ENCODE data around the gene SMAD6. TPM values are rescaled to one million over a fixed set of nuclear protein-coding genes. Genes with fewer than 3 reads are reported as not detected.

SMAD6 gene
- total and polyA plus RNA-seq, 2 donors: 1.0 to 2.8 TPM

GRCh38 chr15:66703540-66703941 is 1.5 kb downstream of the SMAD6 start:
- H3K9me3 ChIP-seq (ENCODE audit: control insufficient read depth in 2 of 2, insufficient read depth in 1 of 2, low read length in 1 of 2): no peaks in the 10 kb centered on the region
- peak in 1 of 9 donors; percentile 34 for DNase-seq (ENCODE audit: low read depth in 6 of 9, low spot score in 9 of 9)
- peaks cover 28 to 62% of the 10 kb centered on the region in 2 donors for H3K27me3 ChIP-seq (ENCODE audit: control insufficient read depth in 2 of 2, insufficient read depth in 1 of 2, low read length in 1 of 2)
- peak overlapping the region in 1 of 2 donors; percentile 76 for H3K4me3 ChIP-seq (ENCODE audit: low read length in 2 of 2)
- H3K36me3 ChIP-seq (ENCODE audit: control insufficient read depth in 2 of 2, insufficient read depth in 2 of 2, low read length in 1 of 2): no peaks in the 10 kb centered on the region
- H3K27ac ChIP-seq (ENCODE audit: low read depth in 1 of 2, low read length in 1 of 2): no peak overlapping the region
- peaks cover 19 to 30% of the 10 kb centered on the region in 2 donors for H3K4me1 ChIP-seq (ENCODE audit: control insufficient read depth in 2 of 2, insufficient read depth in 2 of 2, low read length in 2 of 2)
- WGBS: under 1% methylated on average over 59 of the region's 59 CpGs

- no peak overlapping the region for H3K27ac ChIP-seq (ENCODE audit: low read depth in 1 of 2, low read length in 1 of 2)
- H3K4me1 ChIP-seq (ENCODE audit: control insufficient read depth in 2 of 2, insufficient read depth in 2 of 2, low read length in 2 of 2): peaks cover 19 to 30% of the 10 kb centered on the region in 2 donors
- peaks cover 28 to 62% of the 10 kb centered on the region in 2 donors for H3K27me3 ChIP-seq (ENCODE audit: control insufficient read depth in 2 of 2, insufficient read depth in 1 of 2, low read length in 1 of 2)
- peak overlapping the region; percentile 8 to 76 for H3K4me3 ChIP-seq (ENCODE audit: low read length in 2 of 2)
- H3K9me3 ChIP-seq (ENCODE audit: control insufficient read depth in 2 of 2, insufficient read depth in 1 of 2, low read length in 1 of 2): no peaks in the 10 kb centered on the region
- 21% methylated on average over 30 of the region's 30 CpGs for WGBS
- H3K36me3 ChIP-seq (ENCODE audit: control insufficient read depth in 2 of 2, insufficient read depth in 2 of 2, low read length in 1 of 2): no peaks in the 10 kb centered on the region
- DNase-seq (ENCODE audit: low read depth in 6 of 9, low spot score in 9 of 9): peak in 2 of 9 donors; percentile 18 to 47
These were observed 2.2 kb downstream of the SMAD6 start for GRCh38 chr15:66704019-66704802.

GRCh38 chr15:66704803-66705153 is 2.7 kb downstream of the SMAD6 start:
- Histone ChIP-seq H3K9me3 (ENCODE audit: control insufficient read depth in 2 of 2, insufficient read depth in 1 of 2, low read length in 1 of 2) (no peaks in the 10 kb centered on the region), H3K4me1 (ENCODE audit: control insufficient read depth in 2 of 2, insufficient read depth in 2 of 2, low read length in 2 of 2) (peaks cover 19 to 30% of the 10 kb centered on the region in 2 donors), H3K27ac (ENCODE audit: low read depth in 1 of 2, low read length in 1 of 2) (no peak overlapping the region), H3K27me3 (ENCODE audit: control insufficient read depth in 2 of 2, insufficient read depth in 1 of 2, low read length in 1 of 2) (peaks cover 28 to 62% of the 10 kb centered on the region in 2 donors), H3K36me3 (ENCODE audit: control insufficient read depth in 2 of 2, insufficient read depth in 2 of 2, low read length in 1 of 2) (no peaks in the 10 kb centered on the region), H3K4me3 (ENCODE audit: low read length in 2 of 2) (no peak overlapping the region)
- no peak for DNase-seq (ENCODE audit: low read depth in 6 of 9, low spot score in 9 of 9)
- 90% methylated on average over 1 of the region's 1 CpG for WGBS

GRCh38 chr15:66705277-66706146 is 3.5 kb downstream of the SMAD6 start:
- WGBS: 93% methylated on average over 6 of the region's 6 CpGs
- Histone ChIP-seq H3K4me1 (ENCODE audit: control insufficient read depth in 2 of 2, insufficient read depth in 2 of 2, low read length in 2 of 2) (peaks cover 17 to 28% of the 10 kb centered on the region in 2 donors), H3K36me3 (ENCODE audit: control insufficient read depth in 2 of 2, insufficient read depth in 2 of 2, low read length in 1 of 2) (no peaks in the 10 kb centered on the region), H3K27ac (ENCODE audit: low read depth in 1 of 2, low read length in 1 of 2) (no peak overlapping the region), H3K9me3 (ENCODE audit: control insufficient read depth in 2 of 2, insufficient read depth in 1 of 2, low read length in 1 of 2) (no peaks in the 10 kb centered on the region), H3K4me3 (ENCODE audit: low read length in 2 of 2) (no peak overlapping the region), H3K27me3 (ENCODE audit: control insufficient read depth in 2 of 2, insufficient read depth in 1 of 2, low read length in 1 of 2) (peaks cover 28 to 62% of the 10 kb centered on the region in 2 donors)
- DNase-seq (ENCODE audit: low read depth in 6 of 9, low spot score in 9 of 9): no peak

- H3K27me3 ChIP-seq (ENCODE audit: control insufficient read depth in 2 of 2, insufficient read depth in 1 of 2, low read length in 1 of 2): peaks cover 28 to 62% of the 10 kb centered on the region in 2 donors
- DNase-seq (ENCODE audit: low read depth in 6 of 9, low spot score in 9 of 9): no peak
- peaks cover 14 to 26% of the 10 kb centered on the region in 2 donors for H3K4me1 ChIP-seq (ENCODE audit: control insufficient read depth in 2 of 2, insufficient read depth in 2 of 2, low read length in 2 of 2)
- H3K27ac ChIP-seq (ENCODE audit: low read depth in 1 of 2, low read length in 1 of 2): no peak overlapping the region
- 96% methylated on average over 22 of the region's 22 CpGs for WGBS
- H3K9me3 ChIP-seq (ENCODE audit: control insufficient read depth in 2 of 2, insufficient read depth in 1 of 2, low read length in 1 of 2): no peaks in the 10 kb centered on the region
- H3K36me3 ChIP-seq (ENCODE audit: control insufficient read depth in 2 of 2, insufficient read depth in 2 of 2, low read length in 1 of 2): no peaks in the 10 kb centered on the region
- H3K4me3 ChIP-seq (ENCODE audit: low read length in 2 of 2): no peak overlapping the region
These were observed 4.2 kb downstream of the SMAD6 start for GRCh38 chr15:66706225-66706732.

- H3K27me3 ChIP-seq (ENCODE audit: control insufficient read depth in 2 of 2, insufficient read depth in 1 of 2, low read length in 1 of 2): peaks cover 28 to 57% of the 10 kb centered on the region in 2 donors
- peaks cover 14 to 23% of the 10 kb centered on the region in 2 donors for H3K4me1 ChIP-seq (ENCODE audit: control insufficient read depth in 2 of 2, insufficient read depth in 2 of 2, low read length in 2 of 2)
- H3K27ac ChIP-seq (ENCODE audit: low read depth in 1 of 2, low read length in 1 of 2): no peak overlapping the region
- H3K4me3 ChIP-seq (ENCODE audit: low read length in 2 of 2): no peak overlapping the region
- no peak for DNase-seq (ENCODE audit: low read depth in 6 of 9, low spot score in 9 of 9)
- no peaks in the 10 kb centered on the region for H3K36me3 ChIP-seq (ENCODE audit: control insufficient read depth in 2 of 2, insufficient read depth in 2 of 2, low read length in 1 of 2)
- no peaks in the 10 kb centered on the region for H3K9me3 ChIP-seq (ENCODE audit: control insufficient read depth in 2 of 2, insufficient read depth in 1 of 2, low read length in 1 of 2)
- 96% methylated on average over 6 of the region's 6 CpGs for WGBS
These were observed 4.8 kb downstream of the SMAD6 start for GRCh38 chr15:66706840-66707239.

GRCh38 chr15:66707310-66708082 is 5.5 kb downstream of the SMAD6 start:
- no peaks in the 10 kb centered on the region for H3K9me3 ChIP-seq (ENCODE audit: control insufficient read depth in 2 of 2, insufficient read depth in 1 of 2, low read length in 1 of 2)
- no peaks in the 10 kb centered on the region for H3K36me3 ChIP-seq (ENCODE audit: control insufficient read depth in 2 of 2, insufficient read depth in 2 of 2, low read length in 1 of 2)
- peaks cover 9 to 18% of the 10 kb centered on the region in 2 donors for H3K4me1 ChIP-seq (ENCODE audit: control insufficient read depth in 2 of 2, insufficient read depth in 2 of 2, low read length in 2 of 2)

GRCh38 chr15:66708389-66708788 is 6.4 kb downstream of the SMAD6 start:
- no peaks in the 10 kb centered on the region for H3K9me3 ChIP-seq (ENCODE audit: control insufficient read depth in 2 of 2, insufficient read depth in 1 of 2, low read length in 1 of 2)
- DNase-seq (ENCODE audit: low read depth in 6 of 9, low spot score in 9 of 9): no peak
- H3K4me1 ChIP-seq (ENCODE audit: control insufficient read depth in 2 of 2, insufficient read depth in 2 of 2, low read length in 2 of 2): peaks cover 7 to 13% of the 10 kb centered on the region in 2 donors
- H3K36me3 ChIP-seq (ENCODE audit: control insufficient read depth in 2 of 2, insufficient read depth in 2 of 2, low read length in 1 of 2): no peaks in the 10 kb centered on the region
- WGBS: 96% methylated on average over 7 of the region's 7 CpGs
- no peak overlapping the region for H3K27ac ChIP-seq (ENCODE audit: low read depth in 1 of 2, low read length in 1 of 2)
- H3K4me3 ChIP-seq (ENCODE audit: low read length in 2 of 2): no peak overlapping the region
- peaks cover 14 to 42% of the 10 kb centered on the region in 2 donors for H3K27me3 ChIP-seq (ENCODE audit: control insufficient read depth in 2 of 2, insufficient read depth in 1 of 2, low read length in 1 of 2)

More at GRCh38 chr15:66707310-66708082, 5.5 kb downstream of the SMAD6 start:
- Histone ChIP-seq H3K27me3 (ENCODE audit: control insufficient read depth in 2 of 2, insufficient read depth in 1 of 2, low read length in 1 of 2) (peaks cover 23 to 51% of the 10 kb centered on the region in 2 donors), H3K27ac (ENCODE audit: low read depth in 1 of 2, low read length in 1 of 2) (no peak overlapping the region), H3K4me3 (ENCODE audit: low read length in 2 of 2) (no peak overlapping the region)
- DNase-seq (ENCODE audit: low read depth in 6 of 9, low spot score in 9 of 9): no peak
- WGBS: 91% methylated on average over 16 of the region's 16 CpGs
